ENCODE results near the gene ZCRB1. TPM values are rescaled to one million over a fixed set of nuclear protein-coding genes. Genes with fewer than 3 reads are reported as not detected.

ZCRB1 gene
- total RNA-seq, 1 donor from 2014 or later = 57.5 TPM

GRCh38 chr12:42285431-42285830 lies 40.5 kb downstream of the ZCRB1 start:
- Mint-ChIP-seq H3K4me1 (ENCODE audit: low read depth) (peaks cover 6% of the 10 kb centered on the region), H3K27ac (ENCODE audit: unreplicated experiment) (no peak overlapping the region), H3K9me3 (ENCODE audit: low read depth) (no peaks in the 10 kb centered on the region), H3K4me3 (ENCODE audit: unreplicated experiment) (no peak overlapping the region), H3K36me3 (ENCODE audit: low read depth) (no peaks in the 10 kb centered on the region), H3K27me3 (ENCODE audit: low read depth) (no peaks in the 10 kb centered on the region)
- no peak for TF ChIP-seq CTCF (IDR thresholded peaks at IDR 0.05)
- DNase-seq (ENCODE audit: low spot score) = no peak

- peaks cover 6% of the 10 kb centered on the region for H3K4me1 Mint-ChIP-seq (ENCODE audit: low read depth)
- no peaks in the 10 kb centered on the region for H3K27me3 Mint-ChIP-seq (ENCODE audit: low read depth)
- H3K9me3 Mint-ChIP-seq (ENCODE audit: low read depth) = no peaks in the 10 kb centered on the region
- no peak overlapping the region for H3K27ac Mint-ChIP-seq (ENCODE audit: unreplicated experiment)
- DNase-seq (ENCODE audit: low spot score) = no peak
- H3K4me3 Mint-ChIP-seq (ENCODE audit: unreplicated experiment) = no peak overlapping the region
- no peaks in the 10 kb centered on the region for H3K36me3 Mint-ChIP-seq (ENCODE audit: low read depth)
- TF ChIP-seq CTCF (IDR thresholded peaks at IDR 0.05) = no peak
These were observed 41.0 kb downstream of the ZCRB1 start for GRCh38 chr12:42284876-42285275.

- no peak overlapping the region for H3K4me3 Mint-ChIP-seq (ENCODE audit: unreplicated experiment)
- H3K4me1 Mint-ChIP-seq (ENCODE audit: low read depth) = peaks cover 6% of the 10 kb centered on the region
- no peak overlapping the region for H3K27ac Mint-ChIP-seq (ENCODE audit: unreplicated experiment)
- no peak for TF ChIP-seq CTCF (IDR thresholded peaks at IDR 0.05)
- DNase-seq (ENCODE audit: low spot score) = no peak
- no peaks in the 10 kb centered on the region for H3K27me3 Mint-ChIP-seq (ENCODE audit: low read depth)
- H3K36me3 Mint-ChIP-seq (ENCODE audit: low read depth) = no peaks in the 10 kb centered on the region
- H3K9me3 Mint-ChIP-seq (ENCODE audit: low read depth) = no peaks in the 10 kb centered on the region
These were observed 41.7 kb downstream of the ZCRB1 start for GRCh38 chr12:42284157-42284556.

- Mint-ChIP-seq H3K27ac (ENCODE audit: unreplicated experiment) (no peak overlapping the region), H3K4me3 (ENCODE audit: unreplicated experiment) (no peak overlapping the region)
These were observed 42.2 kb downstream of the ZCRB1 start for GRCh38 chr12:42283739-42284138.

GRCh38 chr12:42282294-42282693 lies 43.6 kb downstream of the ZCRB1 start:
- Mint-ChIP-seq H3K27me3 (ENCODE audit: low read depth) (peaks cover 1% of the 10 kb centered on the region), H3K36me3 (ENCODE audit: low read depth) (no peaks in the 10 kb centered on the region), H3K9me3 (ENCODE audit: low read depth) (no peaks in the 10 kb centered on the region), H3K4me3 (ENCODE audit: unreplicated experiment) (no peak overlapping the region), H3K27ac (ENCODE audit: unreplicated experiment) (no peak overlapping the region), H3K4me1 (ENCODE audit: low read depth) (peaks cover 6% of the 10 kb centered on the region)
- no peak for TF ChIP-seq CTCF (IDR thresholded peaks at IDR 0.05)
- no peak for DNase-seq (ENCODE audit: low spot score)

More at GRCh38 chr12:42283739-42284138, 42.2 kb downstream of the ZCRB1 start:
- peaks cover 6% of the 10 kb centered on the region for H3K4me1 Mint-ChIP-seq (ENCODE audit: low read depth)
- no peak for TF ChIP-seq CTCF (IDR thresholded peaks at IDR 0.05)
- H3K9me3 Mint-ChIP-seq (ENCODE audit: low read depth) = no peaks in the 10 kb centered on the region
- DNase-seq (ENCODE audit: low spot score) = no peak
- no peaks in the 10 kb centered on the region for H3K36me3 Mint-ChIP-seq (ENCODE audit: low read depth)
- no peaks in the 10 kb centered on the region for H3K27me3 Mint-ChIP-seq (ENCODE audit: low read depth)

Measured in chondrocyte (in vitro differentiated cells).